ENCODE data around the gene SFI1.
"Not testable (repeated sequence)": the region's sequence is repeated elsewhere in the genome, so short reads cannot be mapped to it uniquely, and the experiment has no call there.

The SFI1 gene

GRCh38 chr22:31493355-31493754, 3.0 kb upstream of the SFI1 start:
- not testable (repeated sequence) for DNase-seq (ENCODE audit: low spot score)

GRCh38 chr22:31495343-31495742, 993 bp upstream of the SFI1 start:
- DNase-seq (ENCODE audit: low spot score): no peak

GRCh38 chr22:31496735-31497146, 405 bp downstream of the SFI1 start:
- DNase-seq (ENCODE audit: low spot score): no peak

- DNase-seq (ENCODE audit: low spot score): no peak
Measured at GRCh38 chr22:31497148-31497938, 1.0 kb downstream of the SFI1 start.

GRCh38 chr22:31501738-31502137, 5.4 kb downstream of the SFI1 start:
- DNase-seq (ENCODE audit: low spot score): no peak

- no peak for DNase-seq (ENCODE audit: low spot score)
Measured at GRCh38 chr22:31503211-31503964, 7.1 kb downstream of the SFI1 start.

- no peak for DNase-seq (ENCODE audit: low spot score)
Measured at GRCh38 chr22:31504282-31504681, 7.9 kb downstream of the SFI1 start.

GRCh38 chr22:31507517-31507916, 11.2 kb downstream of the SFI1 start:
- not testable (repeated sequence) for DNase-seq (ENCODE audit: low spot score)

GRCh38 chr22:31508536-31508935, 12.2 kb downstream of the SFI1 start:
- DNase-seq (ENCODE audit: low spot score): no peak

- DNase-seq (ENCODE audit: low spot score): no peak
Measured at GRCh38 chr22:31509061-31509762, 12.9 kb downstream of the SFI1 start.

GRCh38 chr22:31520051-31520450, 23.7 kb downstream of the SFI1 start:
- no peak for DNase-seq (ENCODE audit: low spot score)

- DNase-seq (ENCODE audit: low spot score): not testable (repeated sequence)
Measured at GRCh38 chr22:31524132-31524531, 27.8 kb downstream of the SFI1 start.

GRCh38 chr22:31526270-31526669, 29.9 kb downstream of the SFI1 start:
- no peak for DNase-seq (ENCODE audit: low spot score)

GRCh38 chr22:31530823-31531195, 34.5 kb downstream of the SFI1 start:
- DNase-seq (ENCODE audit: low spot score): no peak

GRCh38 chr22:31532060-31532459, 35.7 kb downstream of the SFI1 start:
- DNase-seq (ENCODE audit: low spot score): no peak

GRCh38 chr22:31533374-31533773, 37.0 kb downstream of the SFI1 start:
- DNase-seq (ENCODE audit: low spot score): no peak

- DNase-seq (ENCODE audit: low spot score): no peak
Measured at GRCh38 chr22:31537019-31537535, 40.7 kb downstream of the SFI1 start.

GRCh38 chr22:31538815-31539214, 42.5 kb downstream of the SFI1 start:
- no peak for DNase-seq (ENCODE audit: low spot score)

GRCh38 chr22:31540166-31540565, 43.8 kb downstream of the SFI1 start:
- not testable (repeated sequence) for DNase-seq (ENCODE audit: low spot score)

- no peak for DNase-seq (ENCODE audit: low spot score)
Measured at GRCh38 chr22:31540966-31541365, 44.6 kb downstream of the SFI1 start.

GRCh38 chr22:31544481-31545480, 48.4 kb downstream of the SFI1 start:
- DNase-seq (ENCODE audit: low spot score): no peak

All from COLO829 (cell line).